Neural cell (in vitro differentiated cells): ENCODE results near the gene RING1. TPM values are rescaled to one million over a fixed set of nuclear protein-coding genes. Genes with fewer than 3 reads are reported as not detected.

ENCODE experiments used
- H2AFZ ChIP-seq: fragments of 200-600, 300-800 bp; sonication (generic), shearing (Covaris generic); 2 replicates; pipeline ENCODE4 v1.6.0; 2014; ENCODE audit warnings: low read depth, mild to moderate bottlenecking, antibody characterized with exemption, low read length, moderate library complexity
- H3F3A ChIP-seq: fragments of 200-600 bp; shearing (Covaris generic); 2 replicates; pipeline ENCODE4 v1.6.1; 2016; ENCODE audit warnings: mild to moderate bottlenecking, moderate library complexity, mixed read lengths, antibody characterized with exemption, low read length; ENCODE audit not compliant: insufficient read depth, poor library complexity, severe bottlenecking
- H3K27ac ChIP-seq: fragments of 200-600, 300-800 bp; sonication (generic), shearing (Covaris generic); 2 replicates; pipeline ENCODE4 v1.5.1; 2014; ENCODE audit warnings: mild to moderate bottlenecking, low read length, moderate library complexity
- H3K27me3 ChIP-seq: fragments of 300-800, 200-600 bp; sonication (generic), shearing (Covaris generic); 2 replicates; pipeline ENCODE4 v1.6.0; 2014; ENCODE audit warnings: mild to moderate bottlenecking, low read depth, low read length, moderate library complexity; ENCODE audit not compliant: insufficient read depth
- H3K36me3 ChIP-seq: fragments of 300-800, 200-600 bp; sonication (generic), shearing (Covaris generic); 2 replicates; pipeline ENCODE4 v1.5.1; 2014; ENCODE audit warnings: mild to moderate bottlenecking, antibody characterized with exemption, low read length, moderate library complexity; ENCODE audit not compliant: insufficient read depth
- H3K4me2 ChIP-seq: fragments of 300-800, 200-600 bp; sonication (generic), shearing (Covaris generic); 2 replicates; pipeline ENCODE4 v1.6.0; 2014; ENCODE audit warnings: mild to moderate bottlenecking, low read length
- H3K4me3 ChIP-seq: fragments of 300-800, 200-600 bp; sonication (generic), shearing (Covaris generic); 2 replicates; pipeline ENCODE4 v1.5.1; 2014; ENCODE audit warnings: mild to moderate bottlenecking, low read length, moderate library complexity
- H3K79me2 ChIP-seq: fragments of 200-600 bp; shearing (Covaris generic); replicated peaks from 2 replicates; pipeline ENCODE4 v1.6.0; 2014; ENCODE audit warnings: mild to moderate bottlenecking, low read length, moderate library complexity; ENCODE audit not compliant: insufficient read depth
- H3K9ac ChIP-seq: fragments of 300-800, 200-600 bp; sonication (generic), shearing (Covaris generic); 2 replicates; pipeline ENCODE4 v1.6.1; 2016; ENCODE audit warnings: mild to moderate bottlenecking, low read length, mixed read lengths
- H3K9me2 ChIP-seq: fragments of 200-600 bp; shearing (Covaris generic); 2 replicates; pipeline ENCODE4 v1.6.1; 2016; ENCODE audit warnings: mild to moderate bottlenecking, low read length, mixed read lengths; ENCODE audit not compliant: insufficient read depth
- H3K9me3 ChIP-seq: fragments of 200-600, 300-800 bp; sonication (generic), shearing (Covaris generic); 2 replicates; pipeline ENCODE4 v1.6.1; 2016; ENCODE audit warnings: mild to moderate bottlenecking, mixed run types, low read length, moderate library complexity, mixed read lengths
- H4K20me1 ChIP-seq: fragments of 200-600 bp; shearing (Covaris generic); 2 replicates; pipeline ENCODE4 v1.6.1; 2016; ENCODE audit warnings: mild to moderate bottlenecking, mixed run types; ENCODE audit not compliant: insufficient read depth
- CTCF ChIP-seq: fragments of 450-650 bp; IDR thresholded peaks from 2 replicates; pipeline ENCODE4 v1.5.1; 2014; ENCODE audit warnings: antibody characterized with exemption, mild to moderate bottlenecking, moderate library complexity; ENCODE audit not compliant: poor library complexity, severe bottlenecking
- EP300 ChIP-seq: fragments of 450-650 bp; conservative IDR thresholded peaks from 2 replicates; pipeline ENCODE4 v1.6.1; 2014; ENCODE audit warnings: antibody characterized with exemption, mild to moderate bottlenecking, moderate library complexity; ENCODE audit not compliant: poor library complexity, severe bottlenecking
- EZH2 ChIP-seq: fragments of 200-600, 300-800 bp; shearing (Covaris generic), sonication (generic); IDR thresholded peaks from 2 replicates; pipeline ENCODE4 v1.6.1; 2014; ENCODE audit warnings: antibody characterized with exemption, low read length, borderline replicate concordance, mild to moderate bottlenecking; ENCODE audit not compliant: insufficient read depth, poor library complexity, severe bottlenecking
- MXI1 ChIP-seq: fragments of 450-650 bp; conservative IDR thresholded peaks from 2 replicates; pipeline ENCODE4 v1.6.1; 2014; ENCODE audit warnings: antibody characterized with exemption, mild to moderate bottlenecking; ENCODE audit not compliant: poor library complexity, severe bottlenecking
- POLR2AphosphoS5 ChIP-seq: IDR thresholded peaks from 2 replicates; pipeline ENCODE4 v1.6.1; 2012
- RAD21 ChIP-seq: fragments of 450-650 bp; conservative IDR thresholded peaks from 2 replicates; pipeline ENCODE4 v1.6.1; 2014; ENCODE audit warnings: antibody characterized with exemption, mild to moderate bottlenecking, moderate library complexity
- REST ChIP-seq: IDR thresholded peaks from 2 replicates; pipeline ENCODE4 v1.6.1; 2012; ENCODE audit warnings: borderline replicate concordance
- SMC3 ChIP-seq: fragments of 450-650 bp; conservative IDR thresholded peaks from 2 replicates; pipeline ENCODE4 v1.6.1; 2014; ENCODE audit warnings: antibody characterized with exemption, mild to moderate bottlenecking, moderate library complexity; ENCODE audit not compliant: poor library complexity
- TAF1 ChIP-seq: IDR thresholded peaks from 2 replicates; pipeline ENCODE4 v1.6.1; 2012; ENCODE audit warnings: low read depth
- polyA plus RNA-seq: library from polyadenylated mRNA; depleted of rRNA; stranded (reverse); fragments of >200 nt; gene quantifications from 2 replicates; pipeline ENCODE4 v1.2.3, GENCODE V29; 2014

RING1 gene
- polyA plus RNA-seq, 1 donor from 2014 or later = 107 TPM

- Histone ChIP-seq H3K27me3 (no peaks in the 10 kb centered on the region), H3F3A (no peaks in the 10 kb centered on the region), H3K36me3 (peaks cover 6% of the 10 kb centered on the region), H3K9me2 (no peaks in the 10 kb centered on the region), H3K27ac (no peak overlapping the region), H4K20me1 (no peaks in the 10 kb centered on the region), H3K79me2 (peaks cover 34% of the 10 kb centered on the region), H3K9ac (peak overlapping the region; percentile 96), H2AFZ (no peak overlapping the region), H3K9me3 (no peaks in the 10 kb centered on the region), H3K4me2 (peak overlapping the region; percentile 99), H3K4me3 (peak overlapping the region; percentile 92)
- TF ChIP-seq TAF1 (no peak), MXI1 (no peak), SMC3 (no peak), CTCF (no peak), POLR2AphosphoS5 (no peak), EP300 (no peak), RAD21 (no peak), REST (no peak)
Measured at GRCh38 chr6:33201935-33202334, 6.4 kb upstream of the RING1 start.

- H3K36me3 ChIP-seq = peaks cover 6% of the 10 kb centered on the region
- no peak overlapping the region for H3K4me2 ChIP-seq
- no peak overlapping the region for H3K4me3 ChIP-seq
- H3K9ac ChIP-seq = no peak overlapping the region
- H3K79me2 ChIP-seq = peaks cover 36% of the 10 kb centered on the region
- H3K27ac ChIP-seq = no peak overlapping the region
- H3K9me3 ChIP-seq = no peaks in the 10 kb centered on the region
- no peaks in the 10 kb centered on the region for H4K20me1 ChIP-seq
- H3K27me3 ChIP-seq = no peaks in the 10 kb centered on the region
- no peaks in the 10 kb centered on the region for H3F3A ChIP-seq
- TF ChIP-seq MXI1 (no peak), REST (no peak), CTCF (no peak), RAD21 (no peak), TAF1 (no peak), EP300 (no peak), EZH2 (no peak), SMC3 (no peak), POLR2AphosphoS5 (no peak)
- no peaks in the 10 kb centered on the region for H3K9me2 ChIP-seq
- H2AFZ ChIP-seq = no peak overlapping the region
Measured at GRCh38 chr6:33202799-33203198, 5.5 kb upstream of the RING1 start.
